Measurements from ENCODE around the gene HECW1. TPM values are rescaled to one million over a fixed set of nuclear protein-coding genes. Genes with fewer than 3 reads are reported as not detected.

The HECW1 gene
- total and polyA plus RNA-seq, 8 donors, result 0.29 to 5.1 (median 3.2) TPM

GRCh38 chr7:43311052-43311451, 198.6 kb downstream of the HECW1 start:
- intact Hi-C loops (cut with DNase I), result no loop called here
- Histone ChIP-seq H3K4me3 (no peak overlapping the region), H3K27ac (no peak overlapping the region), H3K36me3 (no peaks in the 10 kb centered on the region), H3K27me3 (no peaks in the 10 kb centered on the region), H3K4me1 (no peaks in the 10 kb centered on the region), H3K9me3 (no peaks in the 10 kb centered on the region)
- TF ChIP-seq CTCF (IDR thresholded peaks at IDR 0.05), result no peak
- no peak for DNase-seq
- no peak for ATAC-seq

- ATAC-seq, result no peak
- Histone ChIP-seq H3K4me3 (no peak overlapping the region), H3K4me1 (no peaks in the 10 kb centered on the region), H3K27ac (no peak overlapping the region), H3K9me3 (no peaks in the 10 kb centered on the region), H3K27me3 (no peaks in the 10 kb centered on the region), H3K36me3 (no peaks in the 10 kb centered on the region)
- DNase-seq, result peak in 1 of 4 donors; percentile 68
- intact Hi-C loops (cut with DNase I), result no loop called here
- TF ChIP-seq CTCF (IDR thresholded peaks at IDR 0.05), result no peak
Observed at GRCh38 chr7:43311694-43312093, 199.2 kb downstream of the HECW1 start.

GRCh38 chr7:43313628-43314378, 201.4 kb downstream of the HECW1 start:
- DNase-seq, result no peak
- TF ChIP-seq CTCF (IDR thresholded peaks at IDR 0.05), result no peak
- intact Hi-C loops (cut with DNase I), result no loop called here

DNA sequence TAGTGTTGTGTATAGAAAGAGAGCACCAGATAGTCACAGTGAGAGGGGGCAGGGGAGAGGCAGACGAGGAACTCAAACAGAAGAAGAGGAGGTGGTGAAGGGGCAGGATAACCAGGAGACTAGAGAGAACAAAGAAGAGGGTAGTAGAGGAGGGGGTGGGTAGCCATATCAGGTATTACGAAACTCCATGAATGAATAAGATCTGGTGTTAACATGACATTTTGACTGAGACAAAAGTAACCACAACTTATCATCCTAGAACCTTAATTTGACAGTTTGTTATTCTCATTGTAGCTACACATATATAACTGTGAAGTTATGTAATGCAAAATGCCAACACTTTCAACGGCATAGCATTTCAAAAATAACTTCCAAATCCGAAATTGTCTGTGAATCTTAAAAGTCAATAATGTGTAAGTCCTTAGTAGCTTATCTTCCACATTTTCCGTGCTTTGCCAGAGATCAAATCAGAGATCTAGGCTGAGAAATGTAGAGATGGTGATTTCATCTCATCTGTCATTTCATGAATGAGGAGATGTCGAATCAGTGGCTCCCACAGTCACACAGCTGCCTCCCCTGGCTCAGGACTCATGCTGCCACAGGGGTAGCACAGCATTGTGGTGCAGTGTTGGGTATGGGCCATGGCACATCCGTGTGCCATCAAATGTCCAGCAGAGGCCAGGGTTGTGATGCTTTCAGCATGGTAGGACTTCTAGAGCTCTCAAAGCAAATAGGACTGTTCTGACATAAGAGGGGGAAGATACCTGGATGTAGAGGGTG, 202.1 kb downstream of the HECW1 start:
- no peak overlapping the region for H3K4me3 ChIP-seq
- no peak for ATAC-seq

More at GRCh38 chr7:43313628-43314378, 201.4 kb downstream of the HECW1 start:
- H3K4me1 ChIP-seq, result no peaks in the 10 kb centered on the region
- no peaks in the 10 kb centered on the region for H3K27me3 ChIP-seq
- no peak overlapping the region for H3K27ac ChIP-seq
- H3K9me3 ChIP-seq, result no peaks in the 10 kb centered on the region
- H3K4me3 ChIP-seq, result no peak overlapping the region
- ATAC-seq, result no peak
- H3K36me3 ChIP-seq, result no peaks in the 10 kb centered on the region

More for the DNA sequence above, 202.1 kb downstream of the HECW1 start:
- TF ChIP-seq CTCF (IDR thresholded peaks at IDR 0.05), result no peak
- intact Hi-C loops (cut with DNase I), result no loop called here
- Histone ChIP-seq H3K27me3 (no peaks in the 10 kb centered on the region), H3K9me3 (no peaks in the 10 kb centered on the region), H3K4me1 (no peaks in the 10 kb centered on the region), H3K27ac (no peak overlapping the region), H3K36me3 (no peaks in the 10 kb centered on the region)
- DNase-seq, result no peak

Measured in left lung (tissue), 10 donors.